Kidney tubule cell (primary cell): ENCODE results near the gene STAT3.
A peak's percentile ranks its signal among the peaks of the same experiment; 100 is the strongest.
"Not testable (repeated sequence)": the region's sequence is repeated elsewhere in the genome, so short reads cannot be mapped to it uniquely, and the experiment has no call there.

Experiments
- DNase-seq: peaks from one replicate; pipeline ENCODE4 v3.0.0-alpha.2; 2018; ENCODE audit warnings: low spot score

The STAT3 gene

GRCh38 chr17:42276359-42276608, 112.0 kb downstream of the STAT3 start, which contains the start of gene STAT5B:
TSS of gene STAT5B (minus strand) at chr17:42276391. CDS start at chr17:42232127, 44,264 bp downstream.
- peak; percentile 73 for DNase-seq

- DNase-seq: peak; percentile 23
Measured at GRCh38 chr17:42275527-42276358, 112.5 kb downstream of the STAT3 start.

- no peak for DNase-seq
Measured at GRCh38 chr17:42274812-42275526, 113.3 kb downstream of the STAT3 start.

- DNase-seq: no peak
Measured at GRCh38 chr17:42274253-42274542, 114.0 kb downstream of the STAT3 start.

- no peak for DNase-seq
Measured at GRCh38 chr17:42273474-42274252, 114.6 kb downstream of the STAT3 start.

GRCh38 chr17:42272162-42272907, 115.9 kb downstream of the STAT3 start:
- DNase-seq: no peak

- DNase-seq: no peak
Measured at GRCh38 chr17:42271779-42272035, 116.5 kb downstream of the STAT3 start.

- no peak for DNase-seq
Measured at GRCh38 chr17:42271006-42271778, 117.0 kb downstream of the STAT3 start.

- DNase-seq: no peak
Measured at GRCh38 chr17:42270596-42270995, 117.6 kb downstream of the STAT3 start.

GRCh38 chr17:42270170-42270535, 118.1 kb downstream of the STAT3 start:
- DNase-seq: no peak

GRCh38 chr17:42268236-42268635, 120.0 kb downstream of the STAT3 start:
- no peak for DNase-seq

- DNase-seq: peak; percentile 4
Measured at GRCh38 chr17:42266918-42267766, 121.1 kb downstream of the STAT3 start.

- no peak for DNase-seq
Measured at GRCh38 chr17:42266462-42266861, 121.8 kb downstream of the STAT3 start.

- not testable (repeated sequence) for DNase-seq
Measured at GRCh38 chr17:42264366-42264765, 123.9 kb downstream of the STAT3 start.
